OCI-LY3 (cell line): ENCODE data around the gene CWH43.

Experiments used
- CTCF ChIP-seq: fragments of 200-600, 300-600 bp; sonication (generic); IDR thresholded peaks from 2 replicates; pipeline ENCODE4 v1.5.1; 2014; ENCODE audit warnings: antibody characterized with exemption, low read length, low read depth
- EZH2phosphoT487 ChIP-seq: fragments of 200-600 bp; shearing (Covaris generic); IDR thresholded peaks from 2 replicates; pipeline ENCODE4 v1.6.1; 2018; ENCODE audit warnings: antibody characterized with exemption, mixed run types, low read depth

- no peak for TF ChIP-seq CTCF
- no peak for TF ChIP-seq EZH2phosphoT487
Observed at GRCh38 chr4:48949518-48950219, 36.4 kb upstream of the CWH43 start.
